ENCODE results near the gene HAL. TPM values are rescaled to one million over a fixed set of nuclear protein-coding genes. Genes with fewer than 3 reads are reported as not detected.

HAL gene
- total RNA-seq, 1 experiment from 2014 or later, result 1.4 TPM

GRCh38 chr12:95966287-95966870 is 29.8 kb downstream of the HAL start:
- Mint-ChIP-seq H3K27ac (ENCODE audit: unreplicated experiment) (no peak overlapping the region), H3K36me3 (ENCODE audit: insufficient read depth, unreplicated experiment) (no peaks in the 10 kb centered on the region), H3K4me3 (ENCODE audit: low read depth, unreplicated experiment) (no peak overlapping the region), H3K27me3 (ENCODE audit: unreplicated experiment) (no peaks in the 10 kb centered on the region), H3K9me3 (ENCODE audit: low read depth, unreplicated experiment) (no peaks in the 10 kb centered on the region), H3K4me1 (ENCODE audit: low read depth, unreplicated experiment) (peaks cover 10% of the 10 kb centered on the region)
- no peak for TF ChIP-seq CTCF (IDR thresholded peaks at IDR 0.05; ENCODE audit: unreplicated experiment)
- intact Hi-C loops (cut with micrococcal nuclease; ENCODE audit: unreplicated experiment), result no loop called here
- no peak for DNase-seq
- no TSS peak for BruUV-seq (replicated peaks)
- CTCF ChIA-PET, result interaction anchor here (1.1 to 1.8 kb wide), 2 partner anchors 11 to 23 kb away, joined by 3 to 4 read pairs; partner anchors contain the start of gene AMDHD1

- BruUV-seq (replicated peaks), result no TSS peak
- CTCF ChIA-PET, result interaction anchor here (0.6 to 1.0 kb wide), 3 partner anchors 36 to 67 kb away, joined by 3 read pairs; no protein-coding TSS in a partner anchor
- H3K27me3 Mint-ChIP-seq (ENCODE audit: unreplicated experiment), result no peaks in the 10 kb centered on the region
- intact Hi-C loops (cut with micrococcal nuclease; ENCODE audit: unreplicated experiment), result loop anchor here (5.0 kb wide), 1 partner anchor 34 kb away; the partner anchor contains the start of gene HAL
- peak; percentile 10 for DNase-seq
- H3K27ac Mint-ChIP-seq (ENCODE audit: unreplicated experiment), result no peak overlapping the region
- H3K4me1 Mint-ChIP-seq (ENCODE audit: low read depth, unreplicated experiment), result peaks cover 10% of the 10 kb centered on the region
- no peak for TF ChIP-seq CTCF (IDR thresholded peaks at IDR 0.05; ENCODE audit: unreplicated experiment)
- H3K9me3 Mint-ChIP-seq (ENCODE audit: low read depth, unreplicated experiment), result no peaks in the 10 kb centered on the region
- no peaks in the 10 kb centered on the region for H3K36me3 Mint-ChIP-seq (ENCODE audit: insufficient read depth, unreplicated experiment)
- H3K4me3 Mint-ChIP-seq (ENCODE audit: low read depth, unreplicated experiment), result no peak overlapping the region
These were observed 33.0 kb downstream of the HAL start for GRCh38 chr12:95963096-95963495.

- TF ChIP-seq CTCF (IDR thresholded peaks at IDR 0.05; ENCODE audit: unreplicated experiment), result no peak
- Mint-ChIP-seq H3K36me3 (ENCODE audit: insufficient read depth, unreplicated experiment) (no peaks in the 10 kb centered on the region), H3K4me1 (ENCODE audit: low read depth, unreplicated experiment) (peaks cover 10% of the 10 kb centered on the region), H3K27ac (ENCODE audit: unreplicated experiment) (no peak overlapping the region), H3K9me3 (ENCODE audit: low read depth, unreplicated experiment) (no peaks in the 10 kb centered on the region), H3K27me3 (ENCODE audit: unreplicated experiment) (no peaks in the 10 kb centered on the region), H3K4me3 (ENCODE audit: low read depth, unreplicated experiment) (no peak overlapping the region)
- intact Hi-C loops (cut with micrococcal nuclease; ENCODE audit: unreplicated experiment), result loop anchor here (5.0 kb wide), 1 partner anchor 35 kb away; the partner anchor contains the start of gene HAL
- BruUV-seq (replicated peaks), result no TSS peak
- no peak for DNase-seq
- CTCF ChIA-PET, result interaction anchor here (0.6 kb wide), 1 partner anchor 1306 kb away, joined by 4 read pairs; no protein-coding TSS in a partner anchor
These were observed 33.9 kb downstream of the HAL start for GRCh38 chr12:95962222-95962621.

GRCh38 chr12:95960241-95960640 is 35.9 kb downstream of the HAL start:
- intact Hi-C loops (cut with micrococcal nuclease; ENCODE audit: unreplicated experiment), result loop anchor here (5.0 kb wide), 1 partner anchor 37 kb away; the partner anchor contains the start of gene HAL
- Mint-ChIP-seq H3K27me3 (ENCODE audit: unreplicated experiment) (no peaks in the 10 kb centered on the region), H3K9me3 (ENCODE audit: low read depth, unreplicated experiment) (no peaks in the 10 kb centered on the region), H3K27ac (ENCODE audit: unreplicated experiment) (no peak overlapping the region), H3K36me3 (ENCODE audit: insufficient read depth, unreplicated experiment) (no peaks in the 10 kb centered on the region), H3K4me1 (ENCODE audit: low read depth, unreplicated experiment) (no peaks in the 10 kb centered on the region), H3K4me3 (ENCODE audit: low read depth, unreplicated experiment) (no peak overlapping the region)
- DNase-seq, result no peak
- CTCF ChIA-PET, result interaction anchor here (1.6 kb wide), 1 partner anchor 18 kb away, joined by 7 read pairs; the partner anchor contains the start of genes AMDHD1 and CCDC38
- BruUV-seq (replicated peaks), result no TSS peak
- TF ChIP-seq CTCF (IDR thresholded peaks at IDR 0.05; ENCODE audit: unreplicated experiment), result no peak

Measured in Calu3 (cell line).